ENCODE data around the gene MMP20. TPM values are rescaled to one million over a fixed set of nuclear protein-coding genes. Genes with fewer than 3 reads are reported as not detected.

Gene MMP20, protein sequence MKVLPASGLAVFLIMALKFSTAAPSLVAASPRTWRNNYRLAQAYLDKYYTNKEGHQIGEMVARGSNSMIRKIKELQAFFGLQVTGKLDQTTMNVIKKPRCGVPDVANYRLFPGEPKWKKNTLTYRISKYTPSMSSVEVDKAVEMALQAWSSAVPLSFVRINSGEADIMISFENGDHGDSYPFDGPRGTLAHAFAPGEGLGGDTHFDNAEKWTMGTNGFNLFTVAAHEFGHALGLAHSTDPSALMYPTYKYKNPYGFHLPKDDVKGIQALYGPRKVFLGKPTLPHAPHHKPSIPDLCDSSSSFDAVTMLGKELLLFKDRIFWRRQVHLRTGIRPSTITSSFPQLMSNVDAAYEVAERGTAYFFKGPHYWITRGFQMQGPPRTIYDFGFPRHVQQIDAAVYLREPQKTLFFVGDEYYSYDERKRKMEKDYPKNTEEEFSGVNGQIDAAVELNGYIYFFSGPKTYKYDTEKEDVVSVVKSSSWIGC
- total RNA-seq (2012; rRNA removed), result not detected in 2 replicates

DNA sequence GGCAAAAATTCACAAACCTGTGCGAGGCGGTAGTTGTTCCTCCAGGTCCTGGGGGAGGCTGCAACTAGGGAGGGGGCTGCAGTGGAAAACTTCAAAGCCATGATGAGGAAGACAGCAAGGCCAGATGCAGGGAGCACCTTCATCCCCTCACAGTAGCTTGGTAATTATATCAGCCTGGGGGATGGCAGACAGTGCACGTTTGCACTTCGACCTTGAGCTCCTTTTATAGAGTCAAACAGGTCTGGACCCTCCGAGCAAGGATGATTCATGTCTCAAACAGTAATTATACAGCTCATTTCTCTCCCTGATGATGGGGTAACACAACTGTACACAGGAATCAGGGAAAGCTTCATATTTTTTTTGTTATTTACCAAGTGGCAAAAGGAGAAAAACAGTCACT, at the start of gene MMP20:
Gene MMP20 (minus strand): TSS at position 156 of the 400 bp plus-strand sequence. CDS start 13 bp downstream, at position 143.
- no peak within 1 kb of the TSS for H3K4me3 ChIP-seq (ENCODE audit: low read length)
- no peak within 1 kb of the TSS for H3K4me2 ChIP-seq (ENCODE audit: low read length)
- peaks cover 7% of the 10 kb centered on the region for H3K27me3 ChIP-seq (ENCODE audit: control insufficient read depth, insufficient read depth, low read length)
- no peaks in the 10 kb centered on the region for H3K9me3 ChIP-seq (replicated peaks; ENCODE audit: low read length)
- H3K36me3 ChIP-seq (ENCODE audit: insufficient read depth, low read length), result no peaks in the 10 kb centered on the region
- peaks cover 12% of the 10 kb centered on the region for H3K4me1 ChIP-seq (ENCODE audit: control insufficient read depth, insufficient read depth, low read length)
- H3K9ac ChIP-seq (ENCODE audit: low read depth, low read length), result no peak within 1 kb of the TSS

DNA sequence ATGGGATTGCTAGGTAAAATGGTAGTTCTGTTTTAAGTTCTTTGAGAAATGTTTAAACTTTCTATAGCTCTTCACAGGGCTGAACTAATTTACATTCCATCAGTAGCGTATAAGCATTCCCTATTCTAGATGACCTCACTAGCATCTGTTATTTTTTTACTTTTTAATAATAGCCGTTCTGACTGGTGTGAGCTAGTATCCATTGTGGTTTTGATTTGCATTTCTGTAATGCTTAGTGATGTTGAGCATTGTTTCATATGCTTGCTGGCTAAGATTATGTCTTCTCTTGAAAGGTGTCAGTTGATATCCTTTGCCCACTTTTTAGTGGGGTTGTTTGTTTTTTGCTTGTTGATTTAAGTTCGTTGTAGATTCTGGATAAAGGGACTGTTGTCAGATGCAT, 44.5 kb upstream of the MMP20 start:
- Histone ChIP-seq H3K36me3 (ENCODE audit: insufficient read depth, low read length) (no peaks in the 10 kb centered on the region), H3K4me1 (ENCODE audit: control insufficient read depth, insufficient read depth, low read length) (no peaks in the 10 kb centered on the region), H3K9me3 (replicated peaks; ENCODE audit: low read length) (no peaks in the 10 kb centered on the region), H3K4me2 (ENCODE audit: low read length) (no peak overlapping the region), H3K4me3 (ENCODE audit: low read length) (no peak overlapping the region), H3K9ac (ENCODE audit: low read depth, low read length) (no peak overlapping the region), H3K27me3 (ENCODE audit: control insufficient read depth, insufficient read depth, low read length) (no peaks in the 10 kb centered on the region)

DNA sequence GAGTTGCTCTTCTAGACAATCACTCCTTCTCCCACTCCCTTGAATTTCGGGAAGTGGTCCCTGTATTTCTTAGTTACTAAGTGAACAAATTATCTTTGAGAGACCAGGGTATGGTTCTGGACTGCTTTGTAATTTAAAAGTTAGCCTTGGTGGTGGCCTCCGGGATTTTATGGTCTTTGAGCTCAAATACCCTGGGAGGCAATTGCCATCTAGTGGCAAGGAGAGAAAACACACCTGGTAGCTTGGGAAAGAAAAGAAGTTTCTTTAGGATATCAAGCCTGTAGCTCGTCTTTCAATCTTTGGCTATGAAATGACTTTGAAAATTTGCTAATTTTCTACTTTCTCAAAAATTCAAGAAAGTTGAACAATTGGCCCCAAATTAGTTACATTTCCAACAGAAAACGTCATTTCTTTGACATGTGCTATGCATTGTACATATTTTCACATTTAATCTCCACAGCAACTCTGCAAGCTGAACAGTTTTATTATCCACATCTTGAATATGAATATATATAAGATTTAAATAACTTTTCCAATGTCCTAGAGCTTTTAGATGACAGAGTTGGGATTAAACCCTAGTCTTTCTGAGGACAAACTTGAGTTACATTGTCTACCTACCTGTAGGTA, 41.3 kb upstream of the MMP20 start:
- no peak overlapping the region for H3K9ac ChIP-seq (ENCODE audit: low read depth, low read length)
- H3K4me3 ChIP-seq (ENCODE audit: low read length), result no peak overlapping the region
- no peaks in the 10 kb centered on the region for H3K9me3 ChIP-seq (replicated peaks; ENCODE audit: low read length)
- no peak overlapping the region for H3K4me2 ChIP-seq (ENCODE audit: low read length)
- peaks cover 2% of the 10 kb centered on the region for H3K27me3 ChIP-seq (ENCODE audit: control insufficient read depth, insufficient read depth, low read length)
- no peaks in the 10 kb centered on the region for H3K36me3 ChIP-seq (ENCODE audit: insufficient read depth, low read length)
- no peaks in the 10 kb centered on the region for H3K4me1 ChIP-seq (ENCODE audit: control insufficient read depth, insufficient read depth, low read length)

DNA sequence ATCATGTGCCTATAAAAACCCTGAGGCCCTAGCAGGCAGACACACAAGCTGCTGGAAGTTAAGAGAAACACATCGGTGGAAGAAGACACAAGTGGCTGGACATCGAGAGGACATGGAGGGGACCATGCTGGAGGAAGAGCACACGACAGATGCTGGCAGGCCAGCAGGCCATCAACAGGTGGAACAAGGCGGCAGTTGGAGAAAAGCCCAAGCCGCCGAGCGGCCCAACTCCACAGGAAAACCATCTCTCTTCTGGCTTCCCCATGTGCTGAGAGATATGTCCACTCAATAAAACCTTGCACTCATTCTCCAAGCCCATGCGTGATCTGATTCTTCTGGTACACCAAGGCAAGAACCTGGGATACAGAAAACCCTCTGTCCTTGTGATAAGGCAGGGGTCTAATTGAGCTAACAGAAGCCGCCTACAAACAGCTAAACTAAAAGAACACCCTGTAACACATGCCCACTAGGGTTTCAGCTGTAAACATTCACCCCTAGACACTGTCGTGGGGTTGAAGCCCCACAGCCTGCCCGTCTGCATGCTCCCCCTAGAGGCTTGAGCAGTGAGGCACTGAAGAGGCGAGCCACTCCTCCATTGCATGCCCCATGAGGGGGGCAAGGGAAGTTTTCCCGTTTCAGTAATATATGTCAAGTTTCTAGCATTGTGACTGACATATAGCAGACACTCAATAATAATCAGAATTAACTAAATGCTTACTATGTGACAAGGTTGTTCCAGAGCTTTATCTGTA, 39.0 kb upstream of the MMP20 start:
- H3K36me3 ChIP-seq (ENCODE audit: insufficient read depth, low read length), result no peaks in the 10 kb centered on the region
- no peak overlapping the region for H3K9ac ChIP-seq (ENCODE audit: low read depth, low read length)
- no peaks in the 10 kb centered on the region for H3K9me3 ChIP-seq (replicated peaks; ENCODE audit: low read length)
- no peak overlapping the region for H3K4me2 ChIP-seq (ENCODE audit: low read length)
- H3K4me3 ChIP-seq (ENCODE audit: low read length), result no peak overlapping the region
- H3K27me3 ChIP-seq (ENCODE audit: control insufficient read depth, insufficient read depth, low read length), result peaks cover 8% of the 10 kb centered on the region
- no peaks in the 10 kb centered on the region for H3K4me1 ChIP-seq (ENCODE audit: control insufficient read depth, insufficient read depth, low read length)

DNA sequence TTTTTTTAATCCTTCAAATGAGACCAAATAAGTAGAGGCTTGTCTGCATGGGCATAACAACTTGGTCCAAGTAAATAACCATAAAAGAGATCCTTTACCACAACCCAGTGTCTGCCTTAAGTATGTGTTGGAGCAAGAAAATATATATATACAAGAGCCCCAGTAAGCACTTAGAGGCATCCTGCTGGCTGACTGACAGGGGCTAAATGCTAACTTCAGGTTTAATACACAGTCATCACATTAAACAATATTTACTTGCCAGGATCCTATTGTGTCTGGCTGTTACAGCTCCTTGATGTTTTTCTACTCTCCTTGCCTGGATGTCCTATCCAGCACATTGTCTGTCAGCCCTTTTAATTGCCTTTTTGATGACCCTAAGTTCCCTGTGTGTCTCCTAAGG, 37.5 kb upstream of the MMP20 start:
- no peaks in the 10 kb centered on the region for H3K36me3 ChIP-seq (ENCODE audit: insufficient read depth, low read length)

DNA sequence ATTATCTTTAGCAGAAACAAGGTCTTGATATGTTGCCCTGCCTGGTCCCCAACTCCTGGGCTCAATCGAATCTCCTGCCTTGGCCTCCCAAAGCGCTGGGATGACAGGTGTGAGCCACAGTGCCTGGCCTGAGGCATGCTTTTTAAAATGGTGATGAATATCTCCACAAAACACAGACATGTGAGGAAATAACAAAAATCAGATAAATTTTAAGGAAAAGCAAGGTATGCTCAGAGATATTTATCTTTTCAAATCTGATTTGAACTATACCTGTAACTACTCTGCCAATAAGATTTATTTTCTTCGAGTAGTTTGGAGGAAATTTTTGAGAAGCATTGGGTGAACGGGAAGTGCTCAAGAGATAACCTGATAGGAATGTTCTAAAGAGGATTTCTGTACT, 35.9 kb upstream of the MMP20 start:
- Histone ChIP-seq H3K9me3 (replicated peaks; ENCODE audit: low read length) (no peaks in the 10 kb centered on the region), H3K27me3 (ENCODE audit: control insufficient read depth, insufficient read depth, low read length) (peaks cover 24% of the 10 kb centered on the region), H3K9ac (ENCODE audit: low read depth, low read length) (no peak overlapping the region), H3K4me1 (ENCODE audit: control insufficient read depth, insufficient read depth, low read length) (no peaks in the 10 kb centered on the region), H3K4me3 (ENCODE audit: low read length) (no peak overlapping the region), H3K36me3 (ENCODE audit: insufficient read depth, low read length) (no peaks in the 10 kb centered on the region), H3K4me2 (ENCODE audit: low read length) (no peak overlapping the region)

More for the DNA sequence above, 37.5 kb upstream of the MMP20 start:
- H3K4me3 ChIP-seq (ENCODE audit: low read length), result no peak overlapping the region
- H3K4me1 ChIP-seq (ENCODE audit: control insufficient read depth, insufficient read depth, low read length), result no peaks in the 10 kb centered on the region
- H3K4me2 ChIP-seq (ENCODE audit: low read length), result no peak overlapping the region
- H3K27me3 ChIP-seq (ENCODE audit: control insufficient read depth, insufficient read depth, low read length), result peaks cover 16% of the 10 kb centered on the region
- no peak overlapping the region for H3K9ac ChIP-seq (ENCODE audit: low read depth, low read length)
- H3K9me3 ChIP-seq (replicated peaks; ENCODE audit: low read length), result no peaks in the 10 kb centered on the region

DNA sequence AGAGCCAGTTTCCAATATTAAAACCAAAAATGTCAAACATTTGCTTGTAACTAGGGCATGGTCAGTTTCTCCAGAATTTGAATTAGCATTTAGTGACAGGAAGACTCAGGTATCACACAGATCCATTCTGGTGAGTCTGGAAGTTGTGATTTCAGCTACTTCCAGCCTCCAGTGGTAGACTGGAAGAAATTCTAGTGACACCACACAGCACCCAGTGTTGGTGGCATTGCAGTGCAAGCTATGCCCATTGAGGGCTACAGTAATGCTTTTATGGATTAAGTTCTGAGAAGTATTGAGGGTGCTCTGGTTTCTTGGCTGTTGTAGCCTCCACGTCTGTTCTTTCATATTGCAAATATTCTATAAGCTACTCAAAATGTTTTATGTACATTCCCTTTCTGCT, 31.4 kb upstream of the MMP20 start:
- Histone ChIP-seq H3K9me3 (replicated peaks; ENCODE audit: low read length) (peaks cover 4% of the 10 kb centered on the region), H3K4me2 (ENCODE audit: low read length) (no peak overlapping the region), H3K27me3 (ENCODE audit: control insufficient read depth, insufficient read depth, low read length) (peaks cover 32% of the 10 kb centered on the region), H3K4me3 (ENCODE audit: low read length) (no peak overlapping the region), H3K9ac (ENCODE audit: low read depth, low read length) (no peak overlapping the region), H3K4me1 (ENCODE audit: control insufficient read depth, insufficient read depth, low read length) (no peaks in the 10 kb centered on the region), H3K36me3 (ENCODE audit: insufficient read depth, low read length) (no peaks in the 10 kb centered on the region)

DNA sequence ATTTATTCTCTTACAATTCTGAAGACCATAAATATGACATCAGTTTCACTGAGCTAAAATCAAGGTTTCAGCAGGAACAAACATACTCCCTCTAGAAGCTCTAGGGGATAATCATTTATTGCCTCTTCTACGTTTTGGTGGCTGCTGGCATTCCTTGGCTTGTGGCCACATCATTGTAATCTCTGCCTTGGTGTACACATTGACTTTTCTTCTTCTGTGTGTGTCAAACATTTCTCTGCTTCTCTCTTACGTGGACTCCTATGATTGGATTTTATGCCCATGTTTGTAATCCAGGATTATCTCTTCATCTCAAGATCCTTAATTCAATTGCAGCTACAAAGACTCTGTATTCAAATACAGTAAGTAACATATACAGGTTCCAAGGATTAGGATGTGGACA, 30.4 kb upstream of the MMP20 start:
- Histone ChIP-seq H3K9me3 (replicated peaks; ENCODE audit: low read length) (peaks cover 4% of the 10 kb centered on the region), H3K9ac (ENCODE audit: low read depth, low read length) (no peak overlapping the region), H3K4me1 (ENCODE audit: control insufficient read depth, insufficient read depth, low read length) (no peaks in the 10 kb centered on the region), H3K4me3 (ENCODE audit: low read length) (no peak overlapping the region), H3K27me3 (ENCODE audit: control insufficient read depth, insufficient read depth, low read length) (peaks cover 35% of the 10 kb centered on the region), H3K4me2 (ENCODE audit: low read length) (no peak overlapping the region), H3K36me3 (ENCODE audit: insufficient read depth, low read length) (no peaks in the 10 kb centered on the region)

DNA sequence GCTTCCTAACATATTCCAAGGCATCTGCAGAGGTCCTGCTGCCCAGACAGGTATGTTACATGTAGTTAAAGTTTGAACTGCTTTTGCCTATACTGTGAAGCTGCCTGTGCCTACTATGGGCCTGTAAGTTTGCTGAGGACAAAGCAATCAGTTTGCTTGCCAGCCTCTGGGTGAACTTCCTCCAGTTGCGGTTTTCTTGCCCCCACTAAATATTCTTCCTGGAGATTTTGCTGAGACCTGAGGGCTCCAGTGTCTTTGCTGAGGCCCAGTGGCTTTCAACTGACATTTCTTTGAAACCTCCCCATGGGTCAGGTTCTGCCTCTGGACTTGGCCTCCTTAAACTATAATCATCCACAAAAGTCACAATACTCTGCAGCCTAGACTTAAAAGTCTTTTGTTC, 29.6 kb upstream of the MMP20 start:
- Histone ChIP-seq H3K36me3 (ENCODE audit: insufficient read depth, low read length) (no peaks in the 10 kb centered on the region), H3K4me2 (ENCODE audit: low read length) (no peak overlapping the region), H3K4me3 (ENCODE audit: low read length) (no peak overlapping the region), H3K9ac (ENCODE audit: low read depth, low read length) (no peak overlapping the region), H3K27me3 (ENCODE audit: control insufficient read depth, insufficient read depth, low read length) (peaks cover 35% of the 10 kb centered on the region), H3K9me3 (replicated peaks; ENCODE audit: low read length) (peaks cover 4% of the 10 kb centered on the region), H3K4me1 (ENCODE audit: control insufficient read depth, insufficient read depth, low read length) (no peaks in the 10 kb centered on the region)

DNA sequence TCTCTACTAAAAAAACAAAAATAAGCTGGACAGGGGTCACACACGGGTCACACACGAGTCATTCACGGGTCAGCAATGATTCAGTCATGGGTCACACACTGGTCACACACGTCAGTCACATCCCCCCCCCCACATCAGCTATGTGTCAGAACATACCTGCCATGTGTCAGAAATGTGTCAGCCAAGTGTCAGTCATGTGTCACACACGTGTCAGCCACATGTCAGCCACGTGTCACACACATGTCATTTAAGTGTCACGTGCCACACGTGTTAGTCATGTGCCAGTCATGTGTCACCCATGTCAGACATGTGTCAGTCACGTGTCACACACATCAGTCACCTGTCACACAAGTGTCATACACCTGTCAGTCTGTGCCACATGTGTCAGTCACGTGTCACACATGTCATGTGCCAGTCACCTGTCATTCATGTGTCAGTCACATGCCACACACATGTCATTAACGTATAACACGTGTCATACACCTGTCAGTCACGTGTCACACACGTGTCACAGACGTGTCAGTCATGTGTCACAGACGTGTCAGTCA, 28.7 kb upstream of the MMP20 start:
- no peaks in the 10 kb centered on the region for H3K4me1 ChIP-seq (ENCODE audit: control insufficient read depth, insufficient read depth, low read length)

DNA sequence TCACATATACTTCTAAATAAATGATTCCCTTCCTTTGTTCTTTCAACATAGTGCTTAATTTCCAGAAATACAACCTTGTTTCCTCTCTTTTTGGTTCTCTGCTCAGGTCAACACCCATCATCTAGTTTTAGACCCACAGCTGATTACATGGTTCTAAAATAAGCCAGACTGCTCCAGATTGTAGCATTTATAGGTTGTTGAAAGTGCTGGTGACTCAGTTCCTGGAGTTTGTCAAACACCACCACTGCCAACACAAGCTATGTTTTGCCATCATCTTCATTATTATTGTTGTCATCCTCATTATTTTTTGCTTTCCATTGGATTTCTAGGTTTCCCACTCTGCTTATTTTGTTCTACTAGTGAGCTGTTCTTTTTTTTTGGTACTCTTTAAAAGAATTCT, 22.3 kb upstream of the MMP20 start:
- H3K4me2 ChIP-seq (ENCODE audit: low read length), result no peak overlapping the region
- H3K4me1 ChIP-seq (ENCODE audit: control insufficient read depth, insufficient read depth, low read length), result no peaks in the 10 kb centered on the region
- no peak overlapping the region for H3K9ac ChIP-seq (ENCODE audit: low read depth, low read length)
- no peak overlapping the region for H3K4me3 ChIP-seq (ENCODE audit: low read length)
- no peaks in the 10 kb centered on the region for H3K36me3 ChIP-seq (ENCODE audit: insufficient read depth, low read length)
- peaks cover 3% of the 10 kb centered on the region for H3K27me3 ChIP-seq (ENCODE audit: control insufficient read depth, insufficient read depth, low read length)
- no peaks in the 10 kb centered on the region for H3K9me3 ChIP-seq (replicated peaks; ENCODE audit: low read length)

More for the DNA sequence above, 28.7 kb upstream of the MMP20 start:
- no peak overlapping the region for H3K4me3 ChIP-seq (ENCODE audit: low read length)
- H3K9ac ChIP-seq (ENCODE audit: low read depth, low read length), result no peak overlapping the region
- H3K9me3 ChIP-seq (replicated peaks; ENCODE audit: low read length), result peaks cover 4% of the 10 kb centered on the region
- H3K36me3 ChIP-seq (ENCODE audit: insufficient read depth, low read length), result no peaks in the 10 kb centered on the region
- peaks cover 25% of the 10 kb centered on the region for H3K27me3 ChIP-seq (ENCODE audit: control insufficient read depth, insufficient read depth, low read length)
- no peak overlapping the region for H3K4me2 ChIP-seq (ENCODE audit: low read length)

Measured in skeletal muscle satellite cell (primary cell).